ENCODE measurements around the gene SLC35G6. TPM values are rescaled to one million over a fixed set of nuclear protein-coding genes. Genes with fewer than 3 reads are reported as not detected.
"Not testable (repeated sequence)": the region's sequence is repeated elsewhere in the genome, so short reads cannot be mapped to it uniquely, and the experiment has no call there.

SLC35G6 gene
- total RNA-seq, 1 donor from 2014 or later: not detected

- ATAC-seq: peak; percentile 1
These were observed 1.8 kb upstream of the SLC35G6 start, which contains the start of gene ZBTB4 for GRCh38 chr17:7479213-7480088. Gene ZBTB4 (minus strand): TSS chr17:7479631. CDS start chr17:7466801, 12,830 bp downstream.

- ATAC-seq: no peak
These were observed 1.2 kb upstream of the SLC35G6 start for GRCh38 chr17:7480089-7480384.

- not testable (repeated sequence) for ATAC-seq
These were observed 846 bp downstream of the SLC35G6 start for GRCh38 chr17:7481842-7482741.

DNA sequence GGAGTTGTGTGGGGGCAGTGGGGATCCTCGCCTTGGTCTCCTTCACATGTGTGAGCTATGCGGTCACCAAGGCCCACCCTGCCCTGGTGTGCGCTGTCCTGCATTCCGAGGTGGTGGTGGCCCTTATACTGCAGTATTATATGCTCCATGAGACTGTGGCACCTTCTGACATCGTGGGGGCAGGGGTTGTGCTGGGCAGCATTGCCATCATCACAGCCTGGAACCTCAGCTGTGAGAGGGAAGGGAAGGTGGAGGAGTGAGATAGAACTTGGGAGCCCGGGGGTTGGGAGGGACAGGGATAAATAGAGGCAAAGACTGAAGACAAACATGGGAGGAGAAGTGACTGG, 1.5 kb downstream of the SLC35G6 start:
- not testable (repeated sequence) for ATAC-seq

DNA sequence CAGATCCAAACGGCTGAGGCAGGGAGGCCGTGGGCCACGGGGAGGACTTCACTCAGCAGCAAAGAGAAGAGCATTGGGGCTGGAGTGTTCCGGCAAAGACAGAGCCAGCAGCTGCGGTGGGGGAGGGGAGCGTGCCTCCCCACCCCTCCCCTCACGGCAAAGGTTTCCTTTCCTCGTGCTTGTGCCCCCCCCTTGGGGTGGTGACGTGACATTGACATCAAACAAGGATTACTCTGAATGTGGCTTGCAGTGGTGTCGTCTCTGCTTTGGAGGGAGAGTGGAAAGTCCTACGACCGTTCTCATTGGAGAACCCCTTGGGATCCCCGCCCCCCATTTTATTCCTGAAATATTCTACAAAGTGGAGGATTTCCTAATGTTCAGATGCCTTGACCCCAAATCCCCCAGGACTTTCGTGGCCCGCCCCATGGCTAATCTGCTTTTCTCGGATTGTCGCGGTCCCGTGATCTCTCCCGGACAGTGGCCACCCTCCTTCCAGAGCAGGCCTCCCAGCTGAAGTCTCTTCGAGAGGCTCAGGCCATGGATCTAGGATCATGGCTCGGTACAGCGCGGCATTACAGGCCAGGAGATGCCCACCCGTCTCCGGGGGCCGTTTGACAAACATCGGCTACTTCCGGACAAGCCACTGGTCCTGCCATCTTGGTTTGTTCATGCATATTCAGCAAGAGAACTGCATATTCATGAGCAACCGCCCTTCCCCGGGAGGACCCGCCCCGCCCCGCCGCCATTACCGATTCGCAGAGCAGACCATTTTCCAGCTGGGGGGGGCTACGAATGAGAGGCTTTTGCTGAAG, 2.2 kb downstream of the SLC35G6 start:
- ATAC-seq: peak; percentile 61

- ATAC-seq: peak; percentile 84
These were observed 3.0 kb downstream of the SLC35G6 start, which contains the start of gene POLR2A for GRCh38 chr17:7484067-7484918. Gene POLR2A (plus strand): TSS chr17:7484366.

DNA sequence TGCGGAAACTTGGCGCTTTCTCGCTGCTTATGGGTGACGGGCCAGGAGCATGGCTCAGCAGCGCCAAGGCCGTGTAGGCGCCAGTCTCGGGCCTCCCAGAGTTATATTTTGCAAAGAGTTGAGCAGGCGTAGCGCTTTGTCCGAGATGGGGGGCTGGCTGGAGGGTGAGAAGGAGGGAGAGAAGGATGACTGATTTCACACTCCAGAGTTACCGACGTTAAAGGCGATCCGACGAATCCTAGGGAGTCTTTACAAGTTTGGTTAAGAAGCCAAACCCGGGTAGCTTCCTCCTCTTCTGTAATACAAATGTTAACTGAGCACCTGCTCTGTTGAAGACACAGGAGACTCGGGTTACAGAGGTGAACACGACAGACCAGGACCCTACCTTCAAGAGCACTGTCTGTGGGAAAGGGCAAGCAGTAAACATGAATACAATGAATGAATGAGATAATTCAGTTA, 3.7 kb downstream of the SLC35G6 start:
- no peak for ATAC-seq

- ATAC-seq: no peak
These were observed 4.9 kb downstream of the SLC35G6 start for GRCh38 chr17:7486181-7486580.

GRCh38 chr17:7490144-7490543, 8.9 kb downstream of the SLC35G6 start:
- ATAC-seq: no peak

- no peak for ATAC-seq
These were observed 10.3 kb downstream of the SLC35G6 start for GRCh38 chr17:7491583-7491982.

- no peak for ATAC-seq
These were observed 12.7 kb downstream of the SLC35G6 start for GRCh38 chr17:7493941-7494340.

DNA sequence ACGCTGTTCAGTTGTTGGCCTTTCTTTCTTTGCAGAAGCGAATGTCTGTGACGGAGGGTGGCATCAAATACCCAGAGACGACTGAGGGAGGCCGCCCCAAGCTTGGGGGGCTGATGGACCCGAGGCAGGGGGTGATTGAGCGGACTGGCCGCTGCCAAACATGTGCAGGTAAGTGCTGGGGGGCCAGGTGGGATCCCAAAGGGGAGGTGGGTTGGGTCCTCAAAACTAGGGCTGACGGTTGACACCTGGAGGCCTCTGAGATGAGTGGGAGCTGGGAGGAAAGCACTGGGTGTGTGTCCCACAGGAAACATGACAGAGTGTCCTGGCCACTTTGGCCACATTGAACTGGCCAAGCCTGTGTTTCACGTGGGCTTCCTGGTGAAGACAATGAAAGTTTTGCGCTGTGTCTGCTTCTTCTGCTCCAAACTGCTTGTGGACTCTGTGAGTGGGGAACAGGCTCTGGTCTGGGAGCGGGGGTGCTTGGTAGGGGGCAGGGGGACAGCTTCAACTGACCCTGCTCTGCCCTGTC, 14.7 kb downstream of the SLC35G6 start:
- no peak for ATAC-seq

DNA sequence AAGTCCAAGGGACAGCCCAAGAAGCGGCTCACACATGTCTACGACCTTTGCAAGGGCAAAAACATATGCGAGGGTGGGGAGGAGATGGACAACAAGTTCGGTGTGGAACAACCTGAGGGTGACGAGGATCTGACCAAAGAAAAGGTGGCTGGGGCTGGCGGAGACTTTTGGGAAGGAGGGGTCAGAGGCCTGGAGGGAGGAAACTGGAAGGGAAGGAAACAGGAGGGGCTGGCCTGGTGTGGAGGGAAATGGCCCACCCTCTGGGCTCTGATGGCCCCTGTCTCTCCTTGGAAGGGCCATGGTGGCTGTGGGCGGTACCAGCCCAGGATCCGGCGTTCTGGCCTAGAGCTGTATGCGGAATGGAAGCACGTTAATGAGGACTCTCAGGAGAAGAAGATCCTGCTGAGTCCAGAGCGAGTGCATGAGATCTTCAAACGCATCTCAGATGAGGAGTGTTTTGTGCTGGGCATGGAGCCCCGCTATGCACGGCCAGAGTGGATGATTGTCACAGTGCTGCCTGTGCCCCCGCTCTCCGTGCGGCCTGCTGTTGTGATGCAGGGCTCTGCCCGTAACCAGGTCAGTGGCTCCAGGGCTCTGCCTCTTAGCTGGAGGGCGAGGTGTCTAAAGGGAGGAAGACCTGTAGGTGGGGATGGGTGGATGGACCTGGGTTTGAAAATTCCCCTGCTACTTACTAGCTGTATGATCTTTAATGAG, 15.4 kb downstream of the SLC35G6 start:
- no peak for ATAC-seq

GRCh38 chr17:7497228-7497627, 16.0 kb downstream of the SLC35G6 start:
- peak; percentile 25 for ATAC-seq

DNA sequence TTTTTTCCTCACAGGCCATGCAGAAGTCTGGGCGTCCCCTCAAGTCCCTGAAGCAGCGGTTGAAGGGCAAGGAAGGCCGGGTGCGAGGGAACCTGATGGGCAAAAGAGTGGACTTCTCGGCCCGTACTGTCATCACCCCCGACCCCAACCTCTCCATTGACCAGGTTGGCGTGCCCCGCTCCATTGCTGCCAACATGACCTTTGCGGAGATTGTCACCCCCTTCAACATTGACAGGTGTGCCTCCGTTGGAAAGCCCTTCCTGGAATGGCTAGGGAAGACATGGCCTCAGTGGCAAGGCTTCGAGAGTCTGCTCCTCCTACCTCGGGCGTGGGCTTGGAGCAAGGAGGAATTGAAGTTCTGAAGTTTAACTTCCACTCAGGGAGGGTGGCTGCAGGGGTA, 16.4 kb downstream of the SLC35G6 start:
- ATAC-seq: no peak

DNA sequence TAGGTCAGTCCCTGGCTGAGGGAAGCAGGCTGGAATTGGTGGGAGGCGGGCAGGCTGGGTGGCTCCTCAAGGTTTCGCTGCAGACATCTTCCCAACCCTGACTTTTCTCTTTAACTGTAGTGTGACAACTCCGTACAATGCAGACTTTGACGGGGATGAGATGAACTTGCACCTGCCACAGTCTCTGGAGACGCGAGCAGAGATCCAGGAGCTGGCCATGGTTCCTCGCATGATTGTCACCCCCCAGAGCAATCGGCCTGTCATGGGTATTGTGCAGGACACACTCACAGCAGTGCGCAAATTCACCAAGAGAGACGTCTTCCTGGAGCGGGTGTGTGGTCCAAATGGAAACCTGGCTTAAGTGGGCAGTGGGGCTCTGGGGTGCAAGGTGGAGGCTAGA, 17.9 kb downstream of the SLC35G6 start:
- no peak for ATAC-seq

DNA sequence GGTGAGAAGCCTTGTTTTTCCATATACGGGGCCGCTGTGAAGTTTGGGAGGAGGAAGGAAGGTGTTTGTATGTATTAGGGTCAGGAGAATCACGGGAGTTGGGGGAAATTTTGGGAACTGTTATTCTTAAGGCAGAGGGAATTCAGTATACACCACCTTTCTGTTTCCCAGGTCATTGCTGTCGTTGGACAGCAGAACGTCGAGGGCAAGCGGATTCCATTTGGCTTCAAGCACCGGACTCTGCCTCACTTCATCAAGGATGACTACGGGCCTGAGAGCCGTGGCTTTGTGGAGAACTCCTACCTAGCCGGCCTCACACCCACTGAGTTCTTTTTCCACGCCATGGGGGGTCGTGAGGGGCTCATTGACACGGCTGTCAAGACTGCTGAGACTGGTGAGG, 20.5 kb downstream of the SLC35G6 start:
- no peak for ATAC-seq

GRCh38 chr17:7502171-7502847, 21.1 kb downstream of the SLC35G6 start:
- peak; percentile 27 for ATAC-seq

DNA sequence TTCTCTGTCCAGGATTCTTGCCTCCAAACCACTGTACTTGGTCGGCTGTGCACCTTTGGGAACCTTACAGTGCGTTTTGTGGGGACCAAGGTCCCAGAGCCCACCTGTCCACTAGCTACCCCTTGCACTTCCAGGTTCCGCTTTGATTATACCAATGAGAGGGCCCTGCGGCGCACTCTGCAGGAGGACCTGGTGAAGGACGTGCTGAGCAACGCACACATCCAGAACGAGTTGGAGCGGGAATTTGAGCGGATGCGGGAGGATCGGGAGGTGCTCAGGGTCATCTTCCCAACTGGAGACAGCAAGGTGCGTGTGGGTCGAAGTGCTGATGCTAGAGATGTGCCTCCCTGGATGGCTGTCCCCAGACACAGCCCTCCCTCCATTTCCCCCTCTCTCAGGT, 21.7 kb downstream of the SLC35G6 start:
- no peak for ATAC-seq

DNA sequence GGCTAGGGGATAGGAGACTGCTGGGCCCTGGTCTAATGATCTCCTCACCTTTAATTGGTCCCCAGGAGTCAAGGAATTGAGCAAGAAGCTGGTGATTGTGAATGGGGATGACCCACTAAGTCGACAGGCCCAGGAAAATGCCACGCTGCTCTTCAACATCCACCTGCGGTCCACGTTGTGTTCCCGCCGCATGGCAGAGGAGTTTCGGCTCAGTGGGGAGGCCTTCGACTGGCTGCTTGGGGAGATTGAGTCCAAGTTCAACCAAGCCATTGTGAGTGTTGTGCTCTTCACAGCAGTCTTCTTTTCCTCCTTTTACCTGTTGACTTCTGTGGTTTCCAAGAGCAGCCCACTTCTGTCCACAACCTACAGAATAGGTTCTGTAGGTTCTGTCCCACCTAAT, 22.3 kb downstream of the SLC35G6 start:
- no peak for ATAC-seq
